GM19397 (cell line): ENCODE data around the gene KCNC1.

ENCODE experiments used
- ATAC-seq: cut with Tn5 transposase; IDR thresholded peaks from one replicate; pipeline ENCODE4 v1.9.1; 2021; ENCODE audit warnings: mild to moderate bottlenecking, moderate library complexity; ENCODE audit not compliant: unreplicated experiment

Gene KCNC1

DNA sequence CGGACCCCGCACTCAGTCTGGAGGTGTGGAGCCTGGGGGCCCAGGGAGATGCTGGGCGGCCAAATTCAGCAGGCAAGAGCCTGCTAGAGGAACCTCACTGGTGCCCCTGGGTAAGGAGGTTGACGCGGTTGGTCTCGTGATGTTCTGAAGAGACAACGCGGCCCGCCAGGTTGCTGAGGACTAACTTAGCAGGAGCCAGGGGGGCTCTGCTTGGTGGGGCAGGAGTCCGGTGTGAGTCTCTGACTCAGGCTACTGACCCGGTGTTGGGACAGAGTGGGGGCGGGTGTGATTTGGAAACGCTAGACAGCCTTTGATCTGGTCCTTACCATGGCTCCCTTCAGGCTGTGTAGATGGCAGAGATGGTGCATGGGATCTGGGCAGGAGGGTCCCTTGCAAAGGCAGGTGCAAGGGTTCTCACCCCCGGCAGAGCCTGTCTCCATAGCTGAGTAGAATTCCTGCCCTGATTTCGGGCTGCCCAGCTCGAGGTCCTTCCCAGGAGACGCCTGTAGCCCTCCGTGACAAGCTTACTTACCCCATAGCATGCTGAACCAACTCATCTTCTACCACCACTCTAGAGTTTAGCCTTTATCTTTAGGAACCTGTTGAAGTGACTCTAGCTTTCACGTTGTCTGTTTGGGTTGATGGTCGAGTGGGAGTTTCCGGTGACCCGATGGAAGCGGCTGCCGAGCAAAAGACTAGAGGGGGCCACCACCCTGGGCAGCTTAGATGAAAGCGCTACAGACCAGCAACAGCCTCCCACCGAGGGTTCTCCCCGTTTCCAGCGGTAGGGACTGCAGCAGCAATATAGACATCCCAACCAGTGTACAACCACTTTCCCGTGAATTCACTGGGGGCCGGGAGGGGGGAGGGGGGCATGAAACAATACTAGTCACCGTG, 38.4 kb downstream of the KCNC1 start:
- ATAC-seq, result no peak

- ATAC-seq, result no peak
Observed at GRCh38 chr11:17773674-17774073, 39.1 kb downstream of the KCNC1 start.

DNA sequence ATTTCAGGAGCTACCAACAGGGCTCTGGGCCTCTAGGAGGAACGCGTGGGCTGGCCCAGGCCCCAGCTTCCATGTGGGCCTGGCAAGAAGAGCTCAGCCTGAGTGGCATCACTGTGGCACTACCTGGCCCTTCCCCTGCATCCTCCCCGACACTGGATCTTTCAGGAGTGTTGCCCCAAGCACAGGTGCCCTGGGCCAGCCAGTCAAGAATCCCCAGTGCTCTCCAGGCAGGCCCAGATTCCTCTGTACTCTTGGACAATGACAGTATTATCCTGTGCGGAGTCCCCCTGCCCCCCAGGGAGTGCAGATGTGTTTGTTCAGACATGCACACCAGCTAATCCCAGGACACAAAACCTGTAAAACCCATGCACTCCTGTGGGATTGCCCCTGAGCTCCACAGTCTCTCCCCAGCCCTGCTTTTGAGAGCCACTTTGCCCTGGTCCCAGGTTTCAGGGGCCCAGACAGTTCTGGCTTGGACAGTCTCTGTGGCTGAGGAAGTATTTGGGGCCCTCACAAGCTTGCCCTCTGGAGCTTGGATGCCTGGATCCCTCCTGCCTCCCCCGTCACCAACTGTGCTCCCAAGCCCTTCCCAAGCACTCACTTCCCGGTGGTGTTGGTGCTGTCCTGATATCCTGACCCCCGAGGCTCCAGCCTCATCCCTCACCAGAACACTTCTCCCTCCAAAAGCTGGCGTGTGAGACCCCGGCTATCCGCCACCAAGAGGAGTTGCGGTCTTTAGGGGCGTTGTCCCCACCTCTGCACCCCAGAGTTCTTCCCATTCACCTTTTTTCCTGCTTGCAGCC, 39.9 kb downstream of the KCNC1 start:
- ATAC-seq, result no peak

GRCh38 chr11:17775035-17775348, 40.4 kb downstream of the KCNC1 start:
- no peak for ATAC-seq

- ATAC-seq, result no peak
Observed at GRCh38 chr11:17775507-17776211, 41.1 kb downstream of the KCNC1 start.

DNA sequence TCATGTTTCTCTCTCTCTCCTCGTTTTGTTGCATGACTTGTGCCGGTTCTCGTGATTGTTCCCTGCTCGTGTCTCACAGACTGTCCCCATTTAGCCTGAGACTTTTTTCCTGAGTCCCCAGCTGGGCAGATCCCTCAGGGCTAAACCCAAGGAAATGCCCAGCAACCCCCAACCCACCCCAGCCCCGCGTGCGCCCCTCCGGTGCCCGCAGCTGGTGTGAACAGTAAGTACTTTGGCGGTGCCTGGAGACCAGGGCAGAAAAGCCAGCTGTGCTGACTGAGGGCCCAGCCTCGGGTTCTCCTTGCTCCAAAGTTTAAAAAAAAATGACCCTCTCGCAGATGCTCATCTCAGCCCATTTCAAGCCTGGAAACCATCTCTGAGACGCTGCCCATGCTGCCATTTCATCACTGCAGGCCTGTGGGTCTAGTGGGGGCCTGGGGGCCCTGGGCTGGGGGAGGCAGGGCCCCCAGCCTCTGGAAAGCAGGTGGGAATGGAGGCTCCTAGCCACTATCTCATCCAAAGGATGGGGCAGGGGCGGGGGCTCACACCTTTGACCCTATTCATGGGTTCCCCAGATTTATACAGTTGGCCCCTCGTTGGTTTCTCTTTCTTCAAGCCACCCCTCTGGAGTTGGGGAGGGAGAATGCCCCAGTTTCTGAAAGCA, 41.8 kb downstream of the KCNC1 start:
- no peak for ATAC-seq

- no peak for ATAC-seq
Observed at GRCh38 chr11:17777086-17777737, 42.6 kb downstream of the KCNC1 start.

- ATAC-seq, result no peak
Observed at GRCh38 chr11:17777738-17778091, 43.1 kb downstream of the KCNC1 start.

DNA sequence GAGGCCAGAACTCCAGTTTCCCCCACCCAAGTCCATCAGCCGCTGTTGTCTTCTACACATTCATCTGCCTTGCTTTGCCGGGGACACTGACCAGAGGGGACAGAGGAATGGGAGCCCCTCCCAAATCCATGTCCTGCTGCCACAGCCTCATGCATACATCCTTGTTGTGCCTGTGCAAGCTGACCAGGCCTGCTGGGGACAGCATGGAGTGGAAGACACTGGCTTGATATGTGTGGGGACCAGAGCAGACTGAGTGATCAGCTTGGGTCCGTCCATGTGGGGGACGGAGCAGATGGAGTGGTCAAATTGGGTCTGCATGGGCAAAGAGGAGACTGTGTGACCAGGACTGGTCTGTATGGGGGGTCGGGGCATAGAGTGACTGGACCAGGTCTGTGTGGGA, 43.8 kb downstream of the KCNC1 start:
- ATAC-seq, result no peak

DNA sequence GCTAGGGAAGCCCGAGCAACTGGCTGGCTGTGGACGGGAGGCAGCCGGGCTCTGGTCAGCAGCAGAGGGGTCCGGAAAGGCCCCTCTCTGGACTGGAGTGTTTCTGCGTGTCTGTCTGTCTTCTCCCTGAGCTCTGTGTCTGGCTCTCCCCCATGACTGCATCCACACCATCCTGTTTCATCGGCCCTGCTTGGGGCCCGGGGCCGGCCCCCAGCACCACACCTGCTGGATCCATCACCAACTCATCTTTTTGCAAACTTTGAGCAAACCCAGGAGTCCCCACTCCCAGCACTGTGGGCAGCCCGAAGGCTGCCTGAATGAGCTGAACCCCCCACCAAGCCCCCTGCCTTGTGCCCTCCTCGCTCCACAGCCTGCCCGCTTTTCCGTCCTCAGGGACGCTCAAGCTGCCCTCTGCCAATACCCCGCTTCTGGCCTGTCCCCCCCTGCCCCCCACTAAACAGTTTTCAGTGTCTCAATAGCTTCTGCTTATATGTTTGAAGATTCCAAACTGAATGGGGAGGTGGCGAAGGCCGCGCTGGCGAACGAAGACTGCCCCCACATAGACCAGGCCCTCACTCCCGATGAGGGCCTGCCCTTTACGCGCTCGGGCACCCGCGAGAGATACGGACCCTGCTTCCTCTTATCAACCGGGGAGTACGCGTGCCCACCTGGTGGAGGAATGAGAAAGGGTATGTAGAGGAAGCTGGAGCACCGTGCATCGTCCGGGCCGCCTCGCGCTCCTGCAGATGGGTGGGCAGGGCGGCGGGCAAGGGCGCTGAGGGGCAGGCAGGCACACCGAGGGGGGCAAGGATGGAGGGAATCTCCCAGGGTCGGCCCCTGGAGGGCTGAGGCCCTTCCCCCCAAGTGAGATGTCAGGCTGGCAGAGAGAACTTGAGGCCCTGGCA, 44.6 kb downstream of the KCNC1 start:
- ATAC-seq, result no peak

- ATAC-seq, result no peak
Observed at GRCh38 chr11:17779861-17780594, 45.4 kb downstream of the KCNC1 start.

GRCh38 chr11:17780668-17781067, 46.1 kb downstream of the KCNC1 start:
- no peak for ATAC-seq

DNA sequence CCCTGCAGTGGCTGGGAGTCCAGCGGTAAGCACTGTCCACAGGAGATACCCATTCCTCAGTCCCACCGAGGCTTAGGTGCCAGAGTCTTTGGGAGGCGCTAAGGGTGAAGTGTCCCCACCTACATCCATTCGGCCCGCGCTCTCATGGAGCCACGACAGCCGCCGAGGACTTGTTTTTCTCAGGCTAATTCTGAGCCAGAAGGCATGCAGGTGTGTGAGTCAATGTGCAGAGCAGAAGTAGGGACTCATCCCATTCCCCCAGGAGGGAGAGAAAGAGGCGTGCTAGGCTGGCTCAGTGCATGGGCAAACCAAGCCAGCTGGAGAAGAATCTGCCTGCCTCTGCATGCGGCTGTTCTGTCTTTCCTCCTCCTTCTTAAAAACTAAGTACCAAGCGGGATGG, 46.6 kb downstream of the KCNC1 start:
- no peak for ATAC-seq

- ATAC-seq, result no peak
Observed at GRCh38 chr11:17781626-17782025, 47.0 kb downstream of the KCNC1 start.

GRCh38 chr11:17782145-17782544, 47.6 kb downstream of the KCNC1 start:
- ATAC-seq, result no peak

GRCh38 chr11:17782603-17783337, 48.2 kb downstream of the KCNC1 start:
- ATAC-seq, result no peak

DNA sequence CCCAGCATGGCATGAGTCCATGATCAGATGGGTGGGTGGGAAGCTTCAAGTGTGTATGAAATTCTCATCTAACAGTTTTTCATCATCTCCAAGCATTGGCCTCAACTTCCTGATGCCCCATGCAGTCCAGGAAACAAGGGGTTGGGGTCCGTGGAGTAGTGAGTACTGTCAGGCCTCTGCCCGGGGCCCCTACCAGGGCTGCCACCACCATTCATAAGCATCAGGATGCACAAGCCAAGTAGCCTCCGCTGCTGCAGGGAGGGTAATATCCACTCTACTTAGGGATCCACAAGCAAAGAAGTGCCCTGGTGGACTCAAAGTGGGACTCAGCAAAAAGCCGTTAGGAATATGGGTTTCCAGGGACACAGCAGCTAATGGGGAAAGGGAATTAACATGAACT, 49.3 kb downstream of the KCNC1 start:
- ATAC-seq, result no peak

DNA sequence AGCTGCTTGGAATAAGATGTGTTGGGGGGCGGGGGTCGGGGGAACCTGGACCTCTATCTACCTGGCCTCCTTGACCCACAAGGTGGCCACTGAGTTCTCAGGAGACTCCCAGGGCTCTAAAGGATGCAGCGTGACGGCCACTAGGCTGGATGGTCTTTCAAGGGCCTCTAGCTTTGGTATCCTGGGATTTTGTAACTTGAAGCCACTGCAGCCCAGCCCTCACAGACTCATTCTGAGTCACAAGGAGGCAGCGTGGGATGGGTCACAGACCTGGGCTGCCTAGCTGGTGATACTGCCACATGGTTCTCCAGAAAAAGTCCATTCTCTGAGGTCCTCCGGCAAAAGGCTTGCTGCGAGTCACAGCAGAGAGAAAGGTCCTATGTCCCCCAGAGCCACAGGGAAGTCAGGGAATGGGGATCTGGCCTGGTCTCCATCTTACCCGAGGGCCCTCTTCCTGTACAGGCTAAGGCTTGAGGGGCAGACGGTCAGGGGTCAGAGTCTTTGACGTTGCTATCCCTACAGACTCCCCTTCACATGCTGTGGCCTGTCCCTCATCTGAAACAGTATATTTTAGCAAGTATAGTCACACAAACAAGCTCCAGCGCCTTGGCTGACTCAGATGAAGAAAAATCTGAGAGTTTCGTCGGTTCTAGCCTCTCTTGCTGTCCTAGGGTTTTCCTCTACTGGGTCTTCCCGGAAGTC, 52.4 kb downstream of the KCNC1 start:
- ATAC-seq, result no peak
